ENCODE measurements around the gene DENND2A.

DENND2A gene

DNA sequence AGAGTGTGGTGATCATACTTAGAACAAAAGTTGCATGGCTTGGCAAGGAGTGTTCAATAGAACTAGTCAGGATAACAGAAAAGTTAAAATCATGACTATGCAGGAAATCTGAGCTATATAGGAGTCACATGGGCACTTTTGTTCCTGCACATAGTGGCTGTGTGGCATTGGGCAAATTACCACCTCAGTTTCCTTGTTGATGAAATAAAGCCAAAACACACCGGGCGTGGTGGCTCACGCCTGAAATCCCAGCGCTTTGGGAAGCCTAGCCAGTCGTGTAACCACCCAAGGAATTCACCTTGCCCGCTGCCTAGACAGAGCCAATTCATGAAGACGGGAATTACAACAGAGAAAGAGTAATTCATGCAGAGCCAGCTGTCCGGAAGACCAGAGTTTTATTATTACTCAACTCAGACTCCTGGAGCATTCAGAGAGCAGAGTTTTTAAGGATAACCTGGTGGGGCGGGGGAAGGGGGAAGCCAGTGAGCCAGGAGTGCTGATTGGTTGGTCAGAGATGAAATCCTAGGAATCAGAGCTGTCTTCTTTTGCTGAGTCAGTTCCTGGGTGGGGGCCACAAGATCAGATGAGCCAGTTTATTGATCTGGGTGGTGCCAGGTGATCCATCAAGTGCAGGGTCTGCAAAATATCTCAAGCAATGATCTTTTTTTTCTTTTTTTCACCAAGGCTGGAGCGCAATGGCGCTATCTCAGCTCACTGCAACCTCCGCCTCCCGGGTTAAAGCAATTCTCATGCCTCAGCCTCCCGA is 154.9 kb downstream of the DENND2A start:
- H3K27me3 ChIP-seq (ENCODE audit: insufficient read depth, insufficient read length): no peaks in the 10 kb centered on the region
- H3K9me3 ChIP-seq (ENCODE audit: insufficient read depth, low read length): no peaks in the 10 kb centered on the region
- no peak for TF ChIP-seq SUZ12 (IDR thresholded peaks at IDR 0.05; ENCODE audit: extremely low read depth, insufficient read depth, insufficient read length)
- no peak for TF ChIP-seq YY1 (IDR thresholded peaks at IDR 0.05; ENCODE audit: insufficient read depth, insufficient read length)
- H3K4me3 ChIP-seq (ENCODE audit: insufficient read length, low read depth): no peak overlapping the region
- DNase-seq (ENCODE audit: low read depth, low spot score): no peak
- peak overlapping the region; percentile 56 for H3K9ac ChIP-seq (ENCODE audit: insufficient read length, low read depth)
- no peaks in the 10 kb centered on the region for H3K36me3 ChIP-seq (ENCODE audit: insufficient read depth, insufficient read length, low read length)
- peaks cover 9% of the 10 kb centered on the region for H3K4me1 ChIP-seq (ENCODE audit: insufficient read depth, insufficient read length)

- Histone ChIP-seq H3K27me3 (ENCODE audit: insufficient read depth, insufficient read length) (no peaks in the 10 kb centered on the region), H3K36me3 (ENCODE audit: insufficient read depth, insufficient read length, low read length) (no peaks in the 10 kb centered on the region), H3K9ac (ENCODE audit: insufficient read length, low read depth) (peak overlapping the region; percentile 56), H3K4me1 (ENCODE audit: insufficient read depth, insufficient read length) (peaks cover 9% of the 10 kb centered on the region), H3K4me3 (ENCODE audit: insufficient read length, low read depth) (no peak overlapping the region), H3K9me3 (ENCODE audit: insufficient read depth, low read length) (no peaks in the 10 kb centered on the region)
- TF ChIP-seq ZNF274 (IDR thresholded peaks at IDR 0.05; ENCODE audit: low read depth, low read length) (no peak), YY1 (IDR thresholded peaks at IDR 0.05; ENCODE audit: insufficient read depth, insufficient read length) (no peak), SUZ12 (IDR thresholded peaks at IDR 0.05; ENCODE audit: extremely low read depth, insufficient read depth, insufficient read length) (no peak)
- no peak for DNase-seq (ENCODE audit: low read depth, low spot score)
These were observed 155.6 kb downstream of the DENND2A start for GRCh38 chr7:140484951-140485499.

GRCh38 chr7:140484479-140484878 is 156.1 kb downstream of the DENND2A start:
- no peak for DNase-seq (ENCODE audit: low read depth, low spot score)
- H3K4me3 ChIP-seq (ENCODE audit: insufficient read length, low read depth): no peak overlapping the region

GRCh38 chr7:140479739-140480084 is 160.9 kb downstream of the DENND2A start:
- Histone ChIP-seq H3K9me3 (ENCODE audit: insufficient read depth, low read length) (no peaks in the 10 kb centered on the region), H3K4me1 (ENCODE audit: insufficient read depth, insufficient read length) (peaks cover 5% of the 10 kb centered on the region), H3K36me3 (ENCODE audit: insufficient read depth, insufficient read length, low read length) (peaks cover 4% of the 10 kb centered on the region), H3K9ac (ENCODE audit: insufficient read length, low read depth) (peak overlapping the region; percentile 22), H3K4me3 (ENCODE audit: insufficient read length, low read depth) (peak overlapping the region; percentile 87), H3K27me3 (ENCODE audit: insufficient read depth, insufficient read length) (no peaks in the 10 kb centered on the region)
- no peak for DNase-seq (ENCODE audit: low read depth, low spot score)
- TF ChIP-seq YY1 (IDR thresholded peaks at IDR 0.05; ENCODE audit: insufficient read depth, insufficient read length) (no peak), SUZ12 (IDR thresholded peaks at IDR 0.05; ENCODE audit: extremely low read depth, insufficient read depth, insufficient read length) (no peak), ZNF274 (IDR thresholded peaks at IDR 0.05; ENCODE audit: low read depth, low read length) (no peak)

More at GRCh38 chr7:140484479-140484878, 156.1 kb downstream of the DENND2A start:
- no peak overlapping the region for H3K9ac ChIP-seq (ENCODE audit: insufficient read length, low read depth)
- TF ChIP-seq YY1 (IDR thresholded peaks at IDR 0.05; ENCODE audit: insufficient read depth, insufficient read length) (no peak), SUZ12 (IDR thresholded peaks at IDR 0.05; ENCODE audit: extremely low read depth, insufficient read depth, insufficient read length) (no peak), ZNF274 (IDR thresholded peaks at IDR 0.05; ENCODE audit: low read depth, low read length) (no peak)
- no peaks in the 10 kb centered on the region for H3K36me3 ChIP-seq (ENCODE audit: insufficient read depth, insufficient read length, low read length)
- peaks cover 9% of the 10 kb centered on the region for H3K4me1 ChIP-seq (ENCODE audit: insufficient read depth, insufficient read length)
- no peaks in the 10 kb centered on the region for H3K9me3 ChIP-seq (ENCODE audit: insufficient read depth, low read length)
- no peaks in the 10 kb centered on the region for H3K27me3 ChIP-seq (ENCODE audit: insufficient read depth, insufficient read length)

- DNase-seq (ENCODE audit: low read depth, low spot score): peak; percentile 95
- H3K4me1 ChIP-seq (ENCODE audit: insufficient read depth, insufficient read length): peaks cover 5% of the 10 kb centered on the region
- no peaks in the 10 kb centered on the region for H3K27me3 ChIP-seq (ENCODE audit: insufficient read depth, insufficient read length)
- peak within 1 kb of the TSS; percentile 96 for H3K9ac ChIP-seq (ENCODE audit: insufficient read length, low read depth)
- H3K36me3 ChIP-seq (ENCODE audit: insufficient read depth, insufficient read length, low read length): peaks cover 4% of the 10 kb centered on the region
- TF ChIP-seq ZNF274 (IDR thresholded peaks at IDR 0.05; ENCODE audit: low read depth, low read length) (no peak), YY1 (IDR thresholded peaks at IDR 0.05; ENCODE audit: insufficient read depth, insufficient read length) (peak; percentile 42), SUZ12 (IDR thresholded peaks at IDR 0.05; ENCODE audit: extremely low read depth, insufficient read depth, insufficient read length) (no peak)
- H3K9me3 ChIP-seq (ENCODE audit: insufficient read depth, low read length): no peaks in the 10 kb centered on the region
- H3K4me3 ChIP-seq (ENCODE audit: insufficient read length, low read depth): peak within 1 kb of the TSS; percentile 87
These were observed 161.4 kb downstream of the DENND2A start, which contains the start of gene MKRN1 for GRCh38 chr7:140479062-140479738. Gene MKRN1 (minus strand): TSS chr7:140479505. CDS start chr7:140479344, 161 bp downstream.

GRCh38 chr7:140478246-140479061 is 162.2 kb downstream of the DENND2A start:
- peaks cover 2% of the 10 kb centered on the region for H3K4me1 ChIP-seq (ENCODE audit: insufficient read depth, insufficient read length)
- no peaks in the 10 kb centered on the region for H3K27me3 ChIP-seq (ENCODE audit: insufficient read depth, insufficient read length)
- H3K4me3 ChIP-seq (ENCODE audit: insufficient read length, low read depth): peak overlapping the region; percentile 87
- H3K36me3 ChIP-seq (ENCODE audit: insufficient read depth, insufficient read length, low read length): peaks cover 4% of the 10 kb centered on the region
- DNase-seq (ENCODE audit: low read depth, low spot score): no peak
- no peak for TF ChIP-seq SUZ12 (IDR thresholded peaks at IDR 0.05; ENCODE audit: extremely low read depth, insufficient read depth, insufficient read length)
- no peak for TF ChIP-seq YY1 (IDR thresholded peaks at IDR 0.05; ENCODE audit: insufficient read depth, insufficient read length)
- TF ChIP-seq ZNF274 (IDR thresholded peaks at IDR 0.05; ENCODE audit: low read depth, low read length): no peak
- H3K9ac ChIP-seq (ENCODE audit: insufficient read length, low read depth): peak overlapping the region; percentile 96
- H3K9me3 ChIP-seq (ENCODE audit: insufficient read depth, low read length): no peaks in the 10 kb centered on the region
